Hypothalamus (tissue), 51 donors: ENCODE data around the gene ELF1.
"Not testable (repeated sequence)": the region's sequence is repeated elsewhere in the genome, so short reads cannot be mapped to it uniquely, and the experiment has no call there.

ENCODE experiments used
- DNase-seq, 51 donors: peaks; one replicate each; lab custom pipeline; 2025; lab: John Stamatoyannopoulos, UW

Gene ELF1

GRCh38 chr13:40908546-40908945 lies 110.6 kb downstream of the ELF1 start:
- no peak for DNase-seq

- DNase-seq: not testable (repeated sequence)
Observed at GRCh38 chr13:40901032-40901431, 118.1 kb downstream of the ELF1 start.

- DNase-seq: not testable (repeated sequence)
Observed at GRCh38 chr13:40900568-40900967, 118.5 kb downstream of the ELF1 start.

- no peak for DNase-seq
Observed at GRCh38 chr13:40897053-40897452, 122.1 kb downstream of the ELF1 start.

GRCh38 chr13:40895227-40896184 lies 123.6 kb downstream of the ELF1 start:
- DNase-seq: peak in 1 of 51 donors; percentile 5

GRCh38 chr13:40893573-40893972 lies 125.5 kb downstream of the ELF1 start:
- not testable (repeated sequence) for DNase-seq

GRCh38 chr13:40886017-40886416 lies 133.1 kb downstream of the ELF1 start:
- no peak for DNase-seq

GRCh38 chr13:40884175-40884574 lies 134.9 kb downstream of the ELF1 start:
- not testable (repeated sequence) for DNase-seq
